SK-N-SH treated with all-trans-retinoic acid at 6 μM for 48 hours (cell line): ENCODE data around the gene MARVELD2.

Experiments
- ZFP30 ChIP-seq: fragments of 450-650 bp; formaldehyde crosslinking; IDR thresholded peaks from 2 replicates; pipeline ENCODE4 v1.5.0; 2022; ENCODE audit warnings: mild to moderate bottlenecking, moderate library complexity
- ZNF8 ChIP-seq: fragments of 450-650 bp; formaldehyde crosslinking; IDR thresholded peaks from 2 replicates; pipeline ENCODE4 v1.5.0; 2020; ENCODE audit warnings: mild to moderate bottlenecking, moderate library complexity
- TF ChIP-seq, protein P1 (sequence below): fragments of 250-450 bp; sonication (Bioruptor Pico); IDR thresholded peaks from 2 replicates; pipeline ENCODE4 v1.5.1; 2021; ENCODE audit warnings: mild to moderate bottlenecking, moderate library complexity
- TF ChIP-seq, protein P2 (sequence below): fragments of 250-450 bp; sonication (Bioruptor Pico); IDR thresholded peaks from 2 replicates; pipeline ENCODE4 v1.5.1; 2020; ENCODE audit warnings: low read depth, mild to moderate bottlenecking, moderate library complexity
- TF ChIP-seq, protein P3 (sequence below): fragments of 250-450 bp; sonication (Bioruptor Pico); IDR thresholded peaks from 2 replicates; pipeline ENCODE4 v1.8.0; 2021; ENCODE audit warnings: low read depth, mild to moderate bottlenecking, moderate library complexity, borderline replicate concordance

DNA sequence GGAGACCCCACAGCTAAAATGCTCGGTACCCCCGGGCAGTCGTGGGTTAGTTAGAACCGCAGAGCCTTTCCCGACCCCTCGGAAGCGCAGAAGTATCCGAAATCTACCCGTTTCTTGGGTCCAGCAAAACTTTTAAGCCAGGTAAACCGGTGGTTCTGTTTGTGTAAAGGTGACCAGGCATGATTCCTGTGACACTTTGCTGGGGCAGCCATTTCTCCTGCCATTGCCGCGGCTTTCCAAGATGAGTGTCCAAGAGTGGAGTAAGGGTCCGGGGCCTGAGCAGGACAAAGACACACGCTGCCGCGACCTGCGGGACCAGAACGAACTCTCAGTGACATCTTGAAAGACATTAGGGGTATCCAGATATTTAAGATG, 655 bp downstream of the MARVELD2 start:
- TF ChIP-seq ZFP30 (CRISPR knock-in tag) = no peak
- TF ChIP-seq, protein P1, sequence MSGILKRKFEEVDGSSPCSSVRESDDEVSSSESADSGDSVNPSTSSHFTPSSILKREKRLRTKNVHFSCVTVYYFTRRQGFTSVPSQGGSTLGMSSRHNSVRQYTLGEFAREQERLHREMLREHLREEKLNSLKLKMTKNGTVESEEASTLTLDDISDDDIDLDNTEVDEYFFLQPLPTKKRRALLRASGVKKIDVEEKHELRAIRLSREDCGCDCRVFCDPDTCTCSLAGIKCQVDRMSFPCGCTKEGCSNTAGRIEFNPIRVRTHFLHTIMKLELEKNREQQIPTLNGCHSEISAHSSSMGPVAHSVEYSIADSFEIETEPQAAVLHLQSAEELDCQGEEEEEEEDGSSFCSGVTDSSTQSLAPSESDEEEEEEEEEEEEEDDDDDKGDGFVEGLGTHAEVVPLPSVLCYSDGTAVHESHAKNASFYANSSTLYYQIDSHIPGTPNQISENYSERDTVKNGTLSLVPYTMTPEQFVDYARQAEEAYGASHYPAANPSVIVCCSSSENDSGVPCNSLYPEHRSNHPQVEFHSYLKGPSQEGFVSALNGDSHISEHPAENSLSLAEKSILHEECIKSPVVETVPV (CRISPR knock-in tag) = no peak
- TF ChIP-seq, protein P2, sequence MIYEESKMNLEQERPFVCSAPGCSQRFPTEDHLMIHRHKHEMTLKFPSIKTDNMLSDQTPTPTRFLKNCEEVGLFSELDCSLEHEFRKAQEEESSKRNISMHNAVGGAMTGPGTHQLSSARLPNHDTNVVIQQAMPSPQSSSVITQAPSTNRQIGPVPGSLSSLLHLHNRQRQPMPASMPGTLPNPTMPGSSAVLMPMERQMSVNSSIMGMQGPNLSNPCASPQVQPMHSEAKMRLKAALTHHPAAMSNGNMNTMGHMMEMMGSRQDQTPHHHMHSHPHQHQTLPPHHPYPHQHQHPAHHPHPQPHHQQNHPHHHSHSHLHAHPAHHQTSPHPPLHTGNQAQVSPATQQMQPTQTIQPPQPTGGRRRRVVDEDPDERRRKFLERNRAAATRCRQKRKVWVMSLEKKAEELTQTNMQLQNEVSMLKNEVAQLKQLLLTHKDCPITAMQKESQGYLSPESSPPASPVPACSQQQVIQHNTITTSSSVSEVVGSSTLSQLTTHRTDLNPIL (CRISPR knock-in tag) = no peak
- no peak for TF ChIP-seq ZNF8 (CRISPR knock-in tag)
- TF ChIP-seq, protein P3, sequence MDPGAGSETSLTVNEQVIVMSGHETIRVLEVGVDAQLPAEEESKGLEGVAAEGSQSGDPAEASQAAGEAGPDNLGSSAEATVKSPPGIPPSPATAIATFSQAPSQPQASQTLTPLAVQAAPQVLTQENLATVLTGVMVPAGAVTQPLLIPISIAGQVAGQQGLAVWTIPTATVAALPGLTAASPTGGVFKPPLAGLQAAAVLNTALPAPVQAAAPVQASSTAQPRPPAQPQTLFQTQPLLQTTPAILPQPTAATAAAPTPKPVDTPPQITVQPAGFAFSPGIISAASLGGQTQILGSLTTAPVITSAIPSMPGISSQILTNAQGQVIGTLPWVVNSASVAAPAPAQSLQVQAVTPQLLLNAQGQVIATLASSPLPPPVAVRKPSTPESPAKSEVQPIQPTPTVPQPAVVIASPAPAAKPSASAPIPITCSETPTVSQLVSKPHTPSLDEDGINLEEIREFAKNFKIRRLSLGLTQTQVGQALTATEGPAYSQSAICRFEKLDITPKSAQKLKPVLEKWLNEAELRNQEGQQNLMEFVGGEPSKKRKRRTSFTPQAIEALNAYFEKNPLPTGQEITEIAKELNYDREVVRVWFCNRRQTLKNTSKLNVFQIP = no peak
